HG03095 (cell line): ENCODE results near the gene PAK5.

ENCODE experiments used
- ATAC-seq: cut with Tn5 transposase; IDR thresholded peaks from one replicate; pipeline ENCODE4 v1.9.1; 2021; ENCODE audit warnings: moderate library complexity; ENCODE audit not compliant: unreplicated experiment

PAK5 gene

DNA sequence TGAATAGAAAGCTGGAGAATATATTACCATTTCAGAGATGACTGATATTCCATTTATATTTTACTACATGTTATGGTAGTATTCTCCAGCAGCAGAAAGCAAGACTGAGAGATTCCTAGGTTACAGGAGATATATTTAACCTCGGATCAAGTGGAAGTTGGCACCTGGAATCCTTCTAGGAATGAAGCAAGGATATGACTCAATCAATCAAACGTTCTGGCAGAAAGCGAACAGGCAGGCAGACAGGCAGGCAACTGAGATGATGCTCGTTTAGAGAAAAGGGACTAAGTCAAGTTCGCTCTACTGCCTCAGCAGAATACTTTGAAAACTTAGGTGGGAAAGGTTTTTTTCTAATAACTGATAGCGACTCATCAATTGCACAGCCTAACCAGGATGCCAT, 46.2 kb downstream of the PAK5 start:
- no peak for ATAC-seq

DNA sequence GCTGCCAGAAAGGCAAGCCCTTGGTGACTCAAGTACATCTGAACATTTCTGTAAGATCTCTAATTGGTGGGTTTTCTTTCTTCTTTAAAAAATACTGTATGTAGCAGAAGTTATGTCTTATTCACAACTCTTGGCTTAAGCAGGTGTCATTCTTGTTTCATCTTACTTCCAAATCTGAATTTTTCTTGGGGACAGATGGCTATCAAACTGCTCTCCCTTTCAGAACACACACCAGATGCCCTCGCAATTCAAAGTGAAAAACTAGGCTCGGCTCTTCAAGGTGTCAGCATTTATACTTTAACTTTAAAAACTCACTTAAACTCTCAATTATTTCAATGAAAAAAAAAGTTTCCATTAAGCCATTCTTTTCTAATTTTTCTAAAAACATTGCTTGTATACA, 49.7 kb downstream of the PAK5 start:
- no peak for ATAC-seq

DNA sequence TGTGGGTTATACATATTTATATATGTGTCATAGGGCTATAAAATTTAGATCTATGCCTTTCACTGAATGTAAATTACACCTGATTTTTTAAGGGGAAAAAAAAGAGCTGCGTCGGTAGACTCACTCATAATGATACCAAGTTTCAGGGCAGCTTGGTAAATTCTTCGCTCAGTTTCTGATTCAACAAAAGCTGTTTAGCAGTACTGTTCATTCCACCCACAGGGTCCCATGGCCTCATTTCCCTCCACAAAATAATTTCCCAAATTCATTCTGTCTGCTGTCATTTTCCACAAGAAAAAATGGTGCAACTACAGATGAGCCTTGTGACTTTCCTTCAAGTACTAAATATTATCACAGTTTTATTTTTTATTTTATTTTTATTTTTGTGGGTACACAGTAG, 63.7 kb downstream of the PAK5 start:
- ATAC-seq: no peak

DNA sequence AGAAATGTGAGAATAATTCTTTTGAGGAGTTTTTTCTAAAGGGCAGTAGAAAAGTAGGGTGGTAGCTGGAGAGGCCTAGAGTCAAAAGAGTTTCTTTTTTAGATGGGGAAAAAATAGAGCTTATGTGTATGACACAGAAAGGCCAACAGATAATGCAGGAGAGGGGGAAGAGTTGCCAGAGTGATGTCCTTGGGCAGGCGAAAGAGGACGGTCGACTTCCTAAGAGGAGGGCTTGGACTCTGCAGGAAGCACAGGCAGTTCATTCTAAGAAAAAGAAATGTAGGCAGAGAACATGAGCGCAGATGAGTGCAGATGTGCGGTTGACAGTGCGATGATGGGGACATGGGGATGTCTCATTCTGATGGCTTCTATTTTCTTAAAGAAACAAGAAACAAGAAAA, 68.9 kb downstream of the PAK5 start:
- no peak for ATAC-seq

DNA sequence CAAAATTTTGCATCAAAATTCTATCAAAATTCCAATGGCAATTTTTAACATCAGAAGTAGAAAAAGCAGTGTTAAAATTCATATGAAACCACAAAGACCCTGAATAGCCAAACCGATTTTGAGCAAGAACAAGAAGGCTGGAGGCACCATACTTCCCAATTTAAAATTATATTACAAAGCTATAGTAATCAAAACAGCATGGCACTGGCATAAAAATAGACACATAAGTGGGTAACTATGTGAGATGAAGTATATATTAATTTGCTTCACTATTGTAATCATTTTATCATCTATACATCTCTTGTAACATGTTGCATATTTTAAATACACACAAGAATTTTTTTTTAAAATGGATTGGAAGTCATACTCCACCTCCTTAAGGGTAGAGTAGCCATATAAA, 77.4 kb downstream of the PAK5 start:
- no peak for ATAC-seq

DNA sequence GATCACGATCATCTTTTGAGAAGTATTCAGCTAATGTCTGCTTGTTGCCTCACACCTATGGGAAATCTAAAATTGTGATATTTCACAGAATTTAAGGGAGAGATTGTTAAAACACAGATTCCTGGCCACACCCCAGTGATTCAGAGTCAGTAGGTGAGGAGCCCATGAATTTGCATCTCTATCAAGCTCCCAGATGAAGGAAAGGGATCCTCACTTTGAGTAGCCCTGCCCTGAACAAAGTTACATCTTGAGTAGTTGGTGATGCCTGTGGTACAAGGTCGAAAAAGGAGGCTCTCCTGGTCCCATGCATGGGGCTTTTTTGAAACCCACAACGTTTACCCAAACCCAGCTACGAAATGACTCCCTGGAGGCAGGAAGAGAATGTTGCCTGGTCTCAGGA, 79.5 kb downstream of the PAK5 start:
- ATAC-seq: no peak

DNA sequence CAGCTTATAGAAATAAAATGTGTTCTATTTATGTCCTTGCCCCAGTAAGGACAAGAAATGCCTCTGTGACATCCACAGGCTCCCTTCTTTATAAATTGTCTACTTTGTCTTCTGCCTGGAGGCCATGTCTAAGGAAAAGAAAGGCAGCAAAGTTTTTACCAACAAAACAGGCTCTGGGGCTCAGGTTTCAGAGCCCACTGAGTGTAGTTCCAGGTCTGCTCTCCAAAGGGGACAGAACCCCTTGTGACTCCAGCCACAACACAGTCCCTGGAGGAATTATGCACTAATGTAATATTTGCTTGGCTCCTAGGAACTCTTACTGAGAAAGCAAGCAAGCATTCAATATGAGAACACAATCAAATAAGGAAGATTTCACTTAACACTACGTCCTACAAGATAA, 80.1 kb downstream of the PAK5 start:
- ATAC-seq: no peak

DNA sequence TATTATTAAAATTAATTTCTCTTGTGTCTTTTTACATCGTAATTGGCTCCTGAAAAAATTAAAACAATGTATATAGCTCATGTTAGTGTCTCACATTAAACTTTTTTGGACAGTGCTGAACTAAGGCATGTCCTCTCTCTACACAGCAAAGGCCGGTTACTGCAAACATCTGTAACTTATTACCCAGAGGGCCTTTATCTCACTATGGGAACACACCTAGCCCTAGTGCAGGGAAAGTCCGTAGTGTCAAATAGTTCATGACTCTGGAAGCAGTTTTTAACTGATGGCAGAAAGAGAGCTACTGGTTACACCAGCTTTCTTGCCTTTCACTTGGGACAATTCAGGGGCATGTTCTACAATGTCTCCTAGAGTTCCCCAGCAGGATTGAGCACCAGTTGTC, 82.2 kb downstream of the PAK5 start:
- ATAC-seq: no peak

DNA sequence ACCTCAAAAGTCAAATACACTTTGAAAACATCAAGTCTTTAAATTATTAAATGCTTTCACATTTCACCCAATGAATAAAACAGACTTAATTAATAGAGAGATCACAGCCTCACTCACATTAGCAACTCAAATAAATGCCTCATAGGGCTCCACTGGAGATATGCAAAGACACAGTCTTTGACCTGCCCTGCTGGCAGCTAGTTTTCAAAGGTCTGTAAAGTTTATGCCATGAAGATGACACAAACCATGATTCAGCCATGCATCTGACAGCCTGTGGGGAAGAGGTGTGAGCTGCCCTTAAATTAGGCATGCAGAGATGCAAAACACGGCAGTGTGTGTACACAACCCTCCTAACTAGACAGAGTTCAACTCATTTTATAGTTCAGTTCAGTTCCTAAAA, 83.6 kb downstream of the PAK5 start:
- ATAC-seq: no peak

DNA sequence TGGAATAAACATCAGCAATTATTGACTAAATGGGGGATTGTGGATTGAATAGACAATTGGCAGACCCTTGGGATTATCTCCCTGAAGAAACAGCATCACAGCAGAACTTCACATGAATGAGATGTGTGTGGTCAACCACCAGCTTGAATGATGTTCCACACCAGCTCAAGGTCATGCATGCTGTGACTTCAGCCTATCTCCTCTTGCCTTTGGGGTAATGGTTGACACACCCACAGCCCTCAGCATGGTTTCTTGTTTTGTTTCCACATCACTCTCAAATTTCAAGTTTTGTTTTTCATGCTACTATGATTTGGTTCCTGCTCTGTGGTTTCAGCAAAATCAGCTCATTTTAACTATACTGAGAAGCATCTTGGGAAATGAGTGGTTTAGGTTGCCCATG, 94.3 kb downstream of the PAK5 start:
- no peak for ATAC-seq

DNA sequence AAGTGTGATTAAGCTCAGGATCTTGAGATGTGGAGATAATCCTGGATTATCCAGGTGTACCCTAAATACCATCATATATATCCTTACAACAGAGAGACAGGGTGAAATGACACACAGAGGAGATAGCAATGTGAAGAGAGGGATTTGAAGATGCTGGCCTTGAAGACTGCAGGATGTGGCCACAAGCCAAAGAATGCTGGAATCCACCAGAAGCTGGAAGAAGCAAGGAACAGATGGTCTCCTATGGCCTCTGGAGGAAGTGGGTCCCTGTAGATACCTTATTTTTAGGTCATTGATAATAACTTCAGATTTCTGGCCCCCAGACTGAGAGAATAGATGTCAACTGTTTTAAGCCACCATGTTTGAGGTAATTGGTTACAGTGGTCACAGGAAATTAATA, 95.0 kb downstream of the PAK5 start:
- ATAC-seq: no peak

DNA sequence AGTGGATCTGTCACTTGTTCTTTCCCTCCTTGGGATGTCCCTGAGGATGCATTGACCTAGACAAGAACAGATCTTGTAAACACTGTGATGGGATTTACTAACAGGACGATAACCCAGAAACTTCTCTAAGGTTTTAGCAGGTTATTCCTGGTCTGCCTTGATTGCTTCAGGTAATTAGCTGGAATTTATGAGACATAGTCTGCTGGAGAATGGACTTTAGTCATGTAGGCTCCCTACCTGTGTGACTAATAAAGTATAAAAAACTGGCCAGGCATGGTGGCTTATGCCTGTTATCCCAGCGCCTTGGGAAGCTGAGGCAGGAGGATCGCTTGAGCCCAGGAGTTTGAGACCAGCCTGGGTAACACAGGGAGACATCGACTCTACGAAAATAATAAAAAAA, 96.1 kb downstream of the PAK5 start:
- no peak for ATAC-seq

DNA sequence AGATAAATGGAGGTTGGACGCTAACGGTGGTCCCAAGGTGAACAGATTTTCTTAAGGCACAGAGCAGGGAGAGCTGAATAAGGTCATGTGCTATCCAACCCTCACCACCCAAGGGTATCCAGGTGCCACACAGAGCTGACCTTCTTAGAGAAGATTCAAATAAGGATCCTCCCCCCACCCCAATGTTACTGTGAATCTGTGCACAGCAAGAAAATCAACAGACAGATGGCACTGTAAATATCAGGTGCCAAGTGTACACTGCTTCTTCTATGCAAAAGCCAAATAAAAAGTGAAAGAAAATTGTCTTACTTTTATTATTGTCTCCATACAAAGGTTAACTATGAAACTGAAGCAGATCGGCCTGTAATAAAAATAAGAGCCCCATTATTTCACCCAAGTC, 96.9 kb downstream of the PAK5 start:
- no peak for ATAC-seq

DNA sequence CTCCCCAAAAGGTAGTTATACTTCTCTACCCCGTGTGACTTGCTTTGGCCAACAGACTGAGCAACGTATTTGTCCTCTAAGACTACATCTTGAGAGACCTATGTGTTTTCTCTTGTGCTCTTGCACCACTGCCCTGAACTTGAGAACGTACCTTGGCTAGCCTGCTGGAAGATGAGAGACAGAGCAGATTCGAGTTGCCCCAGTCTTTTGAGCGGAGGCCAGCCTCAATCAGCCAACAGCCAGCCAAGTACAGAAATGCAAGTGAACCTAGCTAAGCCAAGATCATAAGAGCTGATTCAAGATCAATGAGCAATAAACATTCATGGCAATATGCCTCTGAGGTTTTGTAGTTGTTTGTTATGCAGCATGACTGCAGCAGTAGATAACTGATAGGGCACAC, 98.4 kb downstream of the PAK5 start:
- ATAC-seq: no peak

DNA sequence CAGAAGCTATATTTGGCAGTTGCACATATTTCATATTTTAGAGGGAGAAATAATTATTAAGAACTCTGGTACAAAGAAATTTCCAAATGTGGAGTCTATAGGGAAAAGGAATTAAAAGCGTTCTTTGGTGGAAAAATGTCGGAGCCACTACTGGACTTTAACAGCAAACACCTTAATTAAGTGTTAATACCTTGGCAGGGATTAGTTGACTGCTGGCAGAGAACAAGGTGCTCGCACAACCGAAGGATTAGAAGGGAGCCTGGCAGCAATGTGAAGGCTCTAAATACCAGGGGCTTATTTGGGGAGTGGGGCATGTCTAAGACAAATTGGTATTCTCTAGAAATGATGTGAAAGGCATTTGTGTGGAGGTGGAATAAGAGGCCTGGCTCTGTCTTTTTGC, 98.9 kb downstream of the PAK5 start:
- no peak for ATAC-seq

DNA sequence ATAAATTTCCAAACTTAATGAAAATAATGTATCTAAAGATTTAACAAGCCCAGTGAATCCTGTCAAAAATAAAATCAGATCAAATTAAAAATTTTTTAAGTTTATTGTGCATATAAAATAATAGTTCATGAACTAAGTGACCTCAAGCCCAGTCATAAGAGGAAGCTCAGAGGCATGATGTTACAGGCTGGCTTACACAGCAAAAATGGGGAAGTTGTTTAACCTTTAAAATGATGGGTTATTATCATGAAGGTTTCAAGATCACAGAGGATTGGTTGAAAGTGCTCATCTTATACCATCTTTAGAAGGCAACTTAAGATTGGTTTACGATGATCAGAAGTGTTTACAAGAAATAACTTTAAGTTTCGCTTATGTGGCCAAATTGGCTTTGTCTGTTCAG, 102.5 kb downstream of the PAK5 start:
- ATAC-seq: no peak

DNA sequence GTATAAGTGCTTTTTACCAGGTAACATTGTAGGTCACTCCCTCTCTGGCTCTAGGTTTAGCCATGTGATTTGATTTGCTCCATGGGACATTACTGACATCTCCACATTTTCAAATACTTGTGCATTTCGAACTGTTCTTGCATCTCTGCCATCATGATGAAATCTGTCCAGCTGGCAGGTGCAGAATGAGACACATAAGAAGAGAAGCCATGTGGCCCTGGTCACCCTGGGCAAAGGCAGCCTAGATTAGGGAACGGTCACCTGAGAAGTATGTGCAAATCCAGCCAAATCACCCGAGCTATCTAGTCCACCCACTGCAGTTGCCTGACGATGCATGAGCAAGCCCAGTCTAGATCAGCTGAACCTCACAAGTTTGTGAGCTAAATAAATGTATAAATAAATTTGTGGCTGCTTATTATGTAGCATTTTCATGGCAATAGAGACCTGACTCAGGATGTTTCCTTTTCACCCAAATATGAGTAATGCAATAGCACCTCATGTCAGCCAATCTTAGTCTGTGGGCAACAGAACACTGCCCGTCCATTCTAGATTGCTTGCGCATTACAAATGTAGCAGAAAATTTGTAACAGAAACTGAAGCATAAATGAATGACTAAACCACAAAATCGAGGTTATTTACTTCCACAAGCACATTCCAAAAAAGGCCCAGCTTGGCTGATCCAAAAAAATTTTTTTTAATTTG, 115.2 kb downstream of the PAK5 start:
- ATAC-seq: no peak

DNA sequence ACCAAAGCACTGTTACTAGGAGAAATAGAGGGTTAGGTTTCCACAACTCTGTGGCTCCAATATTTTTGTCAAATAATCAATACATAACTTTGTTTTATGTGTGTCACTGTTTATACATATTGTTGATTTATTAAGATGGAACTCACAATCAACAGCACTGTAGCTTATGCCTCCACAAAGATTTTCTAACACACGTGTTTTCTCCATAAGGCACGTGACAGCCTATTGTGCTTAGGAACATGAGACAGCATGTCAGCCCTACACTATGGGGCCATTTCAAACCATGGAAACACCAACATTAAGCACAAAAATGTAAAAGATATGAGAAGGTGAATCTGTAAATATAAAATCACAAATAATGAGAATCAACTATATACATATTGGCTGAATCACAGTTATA, 127.0 kb downstream of the PAK5 start:
- ATAC-seq: no peak

DNA sequence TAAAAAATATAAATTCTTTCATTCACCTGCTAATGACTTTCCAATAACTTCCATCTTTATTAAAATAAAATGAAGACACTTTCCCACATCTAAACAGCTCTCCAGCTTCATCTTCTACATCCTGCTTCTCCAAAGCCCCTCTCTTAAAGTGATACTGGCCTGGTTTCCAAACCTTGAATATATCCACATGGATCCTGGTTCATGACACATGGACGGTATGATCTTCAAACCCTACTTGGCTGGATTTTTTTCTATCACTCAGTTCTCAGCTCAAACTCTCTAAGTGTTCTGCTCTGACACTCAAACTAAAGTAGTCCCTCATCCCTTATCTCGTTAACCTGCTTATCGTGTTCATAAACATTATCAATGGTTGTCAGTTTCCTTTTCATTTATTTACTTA, 128.2 kb downstream of the PAK5 start:
- no peak for ATAC-seq

DNA sequence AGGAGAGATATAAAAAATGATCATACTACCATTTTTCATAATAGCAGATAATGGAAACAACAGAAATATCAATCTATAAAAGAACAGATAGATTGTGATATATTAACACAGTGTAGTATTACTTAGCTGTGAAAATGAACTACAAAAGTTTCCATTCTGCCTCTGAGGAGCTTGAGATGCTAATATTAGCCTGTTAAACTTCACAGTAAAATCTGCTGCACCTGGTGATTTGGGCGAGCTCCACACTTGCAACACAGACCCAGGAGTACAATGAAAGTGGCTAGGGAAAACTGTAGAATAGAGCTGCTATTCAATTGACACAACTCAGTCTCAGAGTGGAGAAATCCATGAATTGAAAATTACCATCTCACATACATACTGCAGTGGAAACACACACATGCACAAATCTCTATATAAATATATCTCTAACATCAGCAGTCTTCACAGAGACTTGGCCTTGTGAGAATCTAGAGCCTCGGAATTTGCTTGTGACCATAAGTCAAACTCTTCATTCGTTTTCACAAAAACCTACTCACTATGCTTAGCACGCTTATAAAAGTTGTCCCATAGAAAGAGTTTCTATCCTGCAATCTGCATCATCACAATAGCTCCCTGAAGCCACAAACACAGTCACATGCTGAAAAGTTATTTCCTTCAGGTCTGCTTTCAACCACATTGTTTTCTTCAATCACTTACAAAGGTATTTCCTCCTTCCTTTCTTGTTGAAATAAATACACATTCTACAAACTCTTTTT, 133.0 kb downstream of the PAK5 start:
- ATAC-seq: no peak

DNA sequence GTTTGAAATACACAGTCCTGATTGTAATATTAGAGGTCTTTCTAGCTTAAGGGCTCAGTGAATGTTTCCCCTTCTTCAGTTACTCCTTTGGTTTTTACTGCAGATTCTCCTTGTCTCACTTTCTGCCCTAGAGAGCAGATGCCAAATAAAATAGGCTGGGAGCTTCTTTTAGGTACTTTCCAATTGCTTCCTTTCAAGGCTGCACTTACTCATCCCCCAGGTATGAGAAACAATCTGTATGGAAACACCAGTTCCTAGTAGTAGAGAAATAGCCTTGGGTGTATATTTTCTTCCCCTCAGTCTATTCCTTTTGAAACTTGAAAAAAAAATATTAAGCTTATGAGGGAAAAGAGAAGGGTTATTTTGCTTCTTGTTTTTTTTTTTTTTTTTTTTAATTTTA, 139.7 kb downstream of the PAK5 start:
- ATAC-seq: no peak

DNA sequence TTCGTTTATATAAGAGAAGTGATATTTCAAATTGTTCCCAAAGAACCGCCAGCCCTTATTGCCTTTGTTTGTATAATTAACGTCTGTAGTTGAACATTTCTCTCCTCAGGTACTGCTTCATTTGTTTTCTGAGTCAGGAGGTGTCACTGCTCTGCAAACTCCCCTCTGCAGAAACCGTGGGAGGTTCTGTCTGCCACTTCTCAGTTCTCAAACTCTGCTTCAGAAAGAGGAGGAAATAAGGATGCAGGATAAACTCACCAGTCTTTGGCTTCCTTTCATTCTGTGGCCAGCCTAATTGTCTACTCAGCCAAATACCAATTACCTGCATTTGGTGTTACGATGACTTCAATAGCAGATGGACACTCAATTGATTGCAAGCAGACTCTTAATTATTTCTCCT, 149.8 kb downstream of the PAK5 start:
- no peak for ATAC-seq

DNA sequence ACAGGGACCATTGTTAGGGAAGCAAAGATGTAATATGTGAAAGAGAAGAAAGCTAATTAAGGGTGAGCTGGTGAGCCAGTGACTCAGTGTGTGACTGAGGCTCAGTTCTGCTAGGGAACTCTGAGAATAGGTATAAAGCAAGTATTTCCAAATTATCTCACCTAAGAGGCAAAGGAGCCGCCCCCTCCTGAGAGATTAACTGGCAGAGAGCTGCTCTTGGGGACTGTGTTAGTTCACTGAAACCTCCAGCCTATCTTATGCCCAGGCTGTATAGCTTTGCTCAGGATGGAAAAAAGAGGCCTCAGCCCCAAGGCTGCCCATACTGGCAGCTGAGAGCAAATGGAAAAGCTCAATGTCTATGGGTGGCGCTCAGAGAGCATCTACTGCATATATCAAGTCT, 152.0 kb downstream of the PAK5 start:
- no peak for ATAC-seq
